GM23338 (cell line): ENCODE data around the gene SNTG2. TPM values are rescaled to one million over a fixed set of nuclear protein-coding genes. Genes with fewer than 3 reads are reported as not detected.

Source experiments
- ATAC-seq: fragments of 200-7000 bp; cut with Tn5 transposase; 3 replicates; pipeline ENCODE4 v1.9.1; 2020
- DNase-seq: peaks from one replicate; pipeline ENCODE4 v3.0.0-alpha.2; 2015; ENCODE audit warnings: low spot score
- H2AFZ ChIP-seq: fragments of 200-600 bp; sonication (generic); 2 replicates; pipeline ENCODE4 v1.8.0; 2016; ENCODE audit warnings: antibody characterized with exemption, mild to moderate bottlenecking, moderate library complexity
- H3F3A ChIP-seq: fragments of 200-600 bp; sonication (generic); replicated peaks from 2 replicates; pipeline ENCODE4 v1.8.0; 2017; ENCODE audit warnings: antibody characterized with exemption, mixed run types, low read depth
- H3K27ac ChIP-seq: fragments of 200-600 bp; sonication (generic); 2 replicates; pipeline ENCODE4 v1.6.1; 2016; ENCODE audit warnings: low read depth
- H3K27me3 ChIP-seq: fragments of 200-600 bp; sonication (generic); 2 replicates; pipeline ENCODE4 v1.8.0; 2016; ENCODE audit warnings: mild to moderate bottlenecking, mixed run types, moderate library complexity; ENCODE audit not compliant: insufficient read depth
- H3K36me3 ChIP-seq: fragments of 200-600 bp; sonication (generic); 2 replicates; pipeline ENCODE4 v1.8.0; 2016; ENCODE audit warnings: mild to moderate bottlenecking; ENCODE audit not compliant: insufficient read depth
- H3K4me1 ChIP-seq: fragments of 200-600 bp; sonication (generic); 2 replicates; pipeline ENCODE4 v1.8.0; 2016; ENCODE audit warnings: mild to moderate bottlenecking, moderate library complexity; ENCODE audit not compliant: insufficient read depth
- H3K4me2 ChIP-seq: fragments of 200-600 bp; sonication (generic); 2 replicates; pipeline ENCODE4 v1.7.1; 2017; ENCODE audit warnings: mixed run types
- H3K4me3 ChIP-seq: fragments of 200-600 bp; sonication (generic); 2 replicates; pipeline ENCODE4 v1.6.1; 2016; ENCODE audit warnings: mixed run types
- H3K79me2 ChIP-seq: fragments of 200-600 bp; sonication (generic); replicated peaks from 2 replicates; pipeline ENCODE4 v1.8.0; 2017; ENCODE audit warnings: mild to moderate bottlenecking; ENCODE audit not compliant: insufficient read depth
- H3K9me2 ChIP-seq: fragments of 200-600 bp; sonication (generic); 2 replicates; pipeline ENCODE4 v1.8.0; 2017; ENCODE audit not compliant: insufficient read depth
- H4K20me1 ChIP-seq: fragments of 200-600 bp; sonication (generic); replicated peaks from 2 replicates; pipeline ENCODE4 v1.8.0; 2017; ENCODE audit warnings: mild to moderate bottlenecking; ENCODE audit not compliant: insufficient read depth
- H3K27ac Mint-ChIP-seq: 2 replicates; pipeline ENCODE4 v1.8.0; 2020; ENCODE audit warnings: inconsistent platforms, mild to moderate bottlenecking, moderate library complexity, mixed read lengths
- H3K27me3 Mint-ChIP-seq: 3 replicates; pipeline ENCODE4 v1.8.0; 2022; ENCODE audit warnings: low read depth, mild to moderate bottlenecking, moderate library complexity, mixed read lengths, inconsistent platforms; ENCODE audit not compliant: insufficient read depth, poor library complexity
- H3K36me3 Mint-ChIP-seq: 3 replicates; pipeline ENCODE4 v1.8.0; 2021; ENCODE audit warnings: low read depth, mild to moderate bottlenecking, inconsistent platforms, moderate library complexity, mixed read lengths
- H3K4me1 Mint-ChIP-seq: 3 replicates; pipeline ENCODE4 v1.8.0; 2020; ENCODE audit warnings: mild to moderate bottlenecking, inconsistent platforms, mixed read lengths
- H3K4me3 Mint-ChIP-seq: 3 replicates; pipeline ENCODE4 v1.8.0; 2021; ENCODE audit warnings: moderate library complexity, mild to moderate bottlenecking, inconsistent platforms, mixed read lengths
- H3K9me3 Mint-ChIP-seq: 3 replicates; pipeline ENCODE4 v1.8.0; 2020; ENCODE audit warnings: moderate library complexity, mild to moderate bottlenecking, inconsistent platforms, mixed read lengths
- CREB1 ChIP-seq: fragments of 250-450 bp; sonication (Bioruptor Pico); IDR thresholded peaks from 2 replicates; pipeline ENCODE4 v1.5.0; 2020; ENCODE audit warnings: low read depth, mild to moderate bottlenecking, moderate library complexity
- EZH2 ChIP-seq: fragments of 200-600 bp; sonication (generic); IDR thresholded peaks from one replicate; pipeline ENCODE4 v1.8.0; 2017; ENCODE audit warnings: antibody characterized with exemption, mild to moderate bottlenecking, low read depth; ENCODE audit not compliant: unreplicated experiment
- EZH2phosphoT487 ChIP-seq: fragments of 200-600 bp; sonication (generic); IDR thresholded peaks from one replicate; pipeline ENCODE4 v1.8.1; 2018; ENCODE audit warnings: antibody characterized with exemption; ENCODE audit not compliant: unreplicated experiment
- JUNB ChIP-seq: IDR thresholded peaks from one replicate; pipeline ENCODE4 v1.6.1; 2016; ENCODE audit warnings: antibody characterized with exemption; ENCODE audit not compliant: unreplicated experiment
- NANOG ChIP-seq: IDR thresholded peaks from 2 replicates; pipeline ENCODE4 v1.6.1; 2016; ENCODE audit warnings: antibody characterized with exemption, borderline replicate concordance
- POLR2AphosphoS5 ChIP-seq: IDR thresholded peaks from 2 replicates; pipeline ENCODE4 v1.6.1; 2016; ENCODE audit warnings: antibody characterized with exemption, low read depth
- ZNF114 ChIP-seq: fragments of 250-450 bp; sonication (Bioruptor Pico); IDR thresholded peaks from 2 replicates; pipeline ENCODE4 v1.5.0; 2020; ENCODE audit warnings: mild to moderate bottlenecking, moderate library complexity
- ZNF331 ChIP-seq: fragments of 250-450 bp; sonication (Bioruptor Pico); IDR thresholded peaks from 2 replicates; pipeline ENCODE4 v1.5.0; 2020; ENCODE audit warnings: low read depth, mild to moderate bottlenecking, moderate library complexity
- polyA plus RNA-seq: library from polyadenylated mRNA; unstranded; fragments of >200 nt; fragmentation: Nextera tagmentation; extraction: Ambion mirVana; gene quantifications from 2 replicates; pipeline ENCODE4 v1.2.1, GENCODE V29; 2016
- total RNA-seq: library from RNA; depleted of rRNA; stranded (reverse); fragments of >200 nt; shearing (Covaris generic); gene quantifications from 2 replicates; pipeline ENCODE4 v1.2.3, GENCODE V29; 2014
- TF ChIP-seq, protein P1 (sequence below), 2 experiments: fragments of 200-600 bp in 1 of 2; sonication (generic) in 1 of 2; conservative IDR thresholded peaks; 2 replicates each; pipeline versions ENCODE4 v1.5.1 to v1.6.1; 2016 to 2017; ENCODE audit warnings: antibody characterized with exemption in 2 of 2, low read depth in 2 of 2, mild to moderate bottlenecking in 2 of 2, moderate library complexity in 1 of 2
- TF ChIP-seq, protein P2 (sequence below): IDR thresholded peaks from one replicate; pipeline ENCODE4 v1.6.1; 2018; ENCODE audit warnings: antibody characterized with exemption; ENCODE audit not compliant: unreplicated experiment
- TF ChIP-seq, protein P3 (sequence below): IDR thresholded peaks from 2 replicates; pipeline ENCODE4 v1.6.1; 2016; ENCODE audit warnings: antibody characterized with exemption

SNTG2 gene
- total and polyA plus RNA-seq, 2 experiments from 2014 or later, result 27.5 to 60.4 TPM

DNA sequence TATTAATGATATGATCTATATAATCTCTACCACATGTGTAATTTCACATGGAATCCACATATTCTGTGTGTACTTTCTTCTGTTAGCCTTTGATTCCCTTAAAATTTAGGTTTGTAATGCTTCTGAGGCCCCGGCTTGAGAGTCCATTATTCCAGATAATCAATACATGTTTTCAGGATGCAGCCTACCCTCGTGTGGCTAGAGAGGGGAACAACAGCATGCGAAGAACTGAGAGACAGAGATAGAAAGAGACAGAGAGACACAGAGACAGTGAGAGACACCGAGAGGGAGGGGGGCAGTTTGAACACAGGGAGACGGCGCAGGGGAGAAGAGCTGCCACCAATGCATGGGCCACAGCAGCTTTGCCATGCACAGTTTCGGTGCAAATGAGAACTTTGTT is 185.4 kb downstream of the SNTG2 start:
- peaks cover 5% of the 10 kb centered on the region; the same call in 2 of the 3 replicates for H3K36me3 Mint-ChIP-seq
- Histone ChIP-seq H3K4me1 (no peaks in the 10 kb centered on the region), H3K4me2 (no peak overlapping the region), H3K4me3 (no peak overlapping the region), H3K36me3 (no peaks in the 10 kb centered on the region), H3K79me2 (no peaks in the 10 kb centered on the region), H4K20me1 (0 out of 2 replicates have a peak, but pooled peaks cover 10% of the 10 kb centered on the region), H3K27me3 (no peaks in the 10 kb centered on the region), H3F3A (no peaks in the 10 kb centered on the region), H3K27ac (no peak overlapping the region), H3K9me2 (no peaks in the 10 kb centered on the region), H2AFZ (no peak overlapping the region)
- no peak overlapping the region for H3K27ac Mint-ChIP-seq
- H3K4me1 Mint-ChIP-seq, result no peaks in the 10 kb centered on the region
- H3K27me3 Mint-ChIP-seq, result peaks cover 16% of the 10 kb centered on the region
- no peaks in the 10 kb centered on the region; the same call in 2 of the 3 replicates for H3K9me3 Mint-ChIP-seq
- TF ChIP-seq, protein P1, sequence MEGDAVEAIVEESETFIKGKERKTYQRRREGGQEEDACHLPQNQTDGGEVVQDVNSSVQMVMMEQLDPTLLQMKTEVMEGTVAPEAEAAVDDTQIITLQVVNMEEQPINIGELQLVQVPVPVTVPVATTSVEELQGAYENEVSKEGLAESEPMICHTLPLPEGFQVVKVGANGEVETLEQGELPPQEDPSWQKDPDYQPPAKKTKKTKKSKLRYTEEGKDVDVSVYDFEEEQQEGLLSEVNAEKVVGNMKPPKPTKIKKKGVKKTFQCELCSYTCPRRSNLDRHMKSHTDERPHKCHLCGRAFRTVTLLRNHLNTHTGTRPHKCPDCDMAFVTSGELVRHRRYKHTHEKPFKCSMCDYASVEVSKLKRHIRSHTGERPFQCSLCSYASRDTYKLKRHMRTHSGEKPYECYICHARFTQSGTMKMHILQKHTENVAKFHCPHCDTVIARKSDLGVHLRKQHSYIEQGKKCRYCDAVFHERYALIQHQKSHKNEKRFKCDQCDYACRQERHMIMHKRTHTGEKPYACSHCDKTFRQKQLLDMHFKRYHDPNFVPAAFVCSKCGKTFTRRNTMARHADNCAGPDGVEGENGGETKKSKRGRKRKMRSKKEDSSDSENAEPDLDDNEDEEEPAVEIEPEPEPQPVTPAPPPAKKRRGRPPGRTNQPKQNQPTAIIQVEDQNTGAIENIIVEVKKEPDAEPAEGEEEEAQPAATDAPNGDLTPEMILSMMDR (conservative IDR thresholded peaks at IDR 0.05; ENCODE audit: low read depth in 2 of 2), result peak; percentile 71 to 77
- no peak for TF ChIP-seq ZNF331 (CRISPR knock-in tag)
- TF ChIP-seq, protein P2, sequence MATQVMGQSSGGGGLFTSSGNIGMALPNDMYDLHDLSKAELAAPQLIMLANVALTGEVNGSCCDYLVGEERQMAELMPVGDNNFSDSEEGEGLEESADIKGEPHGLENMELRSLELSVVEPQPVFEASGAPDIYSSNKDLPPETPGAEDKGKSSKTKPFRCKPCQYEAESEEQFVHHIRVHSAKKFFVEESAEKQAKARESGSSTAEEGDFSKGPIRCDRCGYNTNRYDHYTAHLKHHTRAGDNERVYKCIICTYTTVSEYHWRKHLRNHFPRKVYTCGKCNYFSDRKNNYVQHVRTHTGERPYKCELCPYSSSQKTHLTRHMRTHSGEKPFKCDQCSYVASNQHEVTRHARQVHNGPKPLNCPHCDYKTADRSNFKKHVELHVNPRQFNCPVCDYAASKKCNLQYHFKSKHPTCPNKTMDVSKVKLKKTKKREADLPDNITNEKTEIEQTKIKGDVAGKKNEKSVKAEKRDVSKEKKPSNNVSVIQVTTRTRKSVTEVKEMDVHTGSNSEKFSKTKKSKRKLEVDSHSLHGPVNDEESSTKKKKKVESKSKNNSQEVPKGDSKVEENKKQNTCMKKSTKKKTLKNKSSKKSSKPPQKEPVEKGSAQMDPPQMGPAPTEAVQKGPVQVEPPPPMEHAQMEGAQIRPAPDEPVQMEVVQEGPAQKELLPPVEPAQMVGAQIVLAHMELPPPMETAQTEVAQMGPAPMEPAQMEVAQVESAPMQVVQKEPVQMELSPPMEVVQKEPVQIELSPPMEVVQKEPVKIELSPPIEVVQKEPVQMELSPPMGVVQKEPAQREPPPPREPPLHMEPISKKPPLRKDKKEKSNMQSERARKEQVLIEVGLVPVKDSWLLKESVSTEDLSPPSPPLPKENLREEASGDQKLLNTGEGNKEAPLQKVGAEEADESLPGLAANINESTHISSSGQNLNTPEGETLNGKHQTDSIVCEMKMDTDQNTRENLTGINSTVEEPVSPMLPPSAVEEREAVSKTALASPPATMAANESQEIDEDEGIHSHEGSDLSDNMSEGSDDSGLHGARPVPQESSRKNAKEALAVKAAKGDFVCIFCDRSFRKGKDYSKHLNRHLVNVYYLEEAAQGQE, result no peak
- H3K4me3 Mint-ChIP-seq, result no peak overlapping the region
- DNase-seq (peak; percentile 64), ATAC-seq (peak; percentile 32)

DNA sequence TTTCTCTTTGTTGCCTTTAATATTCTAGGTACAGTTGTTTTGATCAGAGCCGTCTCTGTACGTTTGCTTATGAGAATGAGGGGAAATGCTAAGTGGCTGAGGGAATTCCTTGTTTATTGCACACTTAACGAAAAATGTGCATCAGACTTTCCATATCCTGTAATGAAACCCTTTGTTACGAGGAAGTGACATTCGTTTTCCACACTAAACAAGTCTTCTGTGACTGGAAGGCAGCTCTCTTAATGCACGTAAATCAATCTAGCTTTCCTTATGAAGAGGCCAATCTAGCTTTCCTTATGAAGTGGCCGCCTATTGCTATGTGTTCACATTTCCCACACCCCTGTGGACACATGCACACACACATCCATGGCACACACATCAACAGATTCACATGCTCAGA is 186.2 kb downstream of the SNTG2 start:
- no peaks in the 10 kb centered on the region for H3K27me3 ChIP-seq
- H3K4me3 ChIP-seq, result no peak overlapping the region
- H3K4me1 ChIP-seq, result no peaks in the 10 kb centered on the region
- Mint-ChIP-seq H3K4me1 (no peaks in the 10 kb centered on the region), H3K27me3 (peaks cover 12% of the 10 kb centered on the region), H3K27ac (no peak overlapping the region), H3K4me3 (no peak overlapping the region), H3K9me3 (no peaks in the 10 kb centered on the region; the same call in 2 of the 3 replicates), H3K36me3 (peaks cover 10% of the 10 kb centered on the region)
- 0 out of 2 replicates have a peak, but pooled peaks cover 13% of the 10 kb centered on the region for H4K20me1 ChIP-seq
- no peaks in the 10 kb centered on the region for H3K79me2 ChIP-seq
- H3K4me2 ChIP-seq, result no peak overlapping the region
- H3K27ac ChIP-seq, result no peak overlapping the region
- TF ChIP-seq POLR2AphosphoS5 (no peak), ZNF114 (CRISPR knock-in tag) (no peak), JUNB (no peak), EZH2phosphoT487 (no peak), EZH2 (no peak), ZNF331 (CRISPR knock-in tag) (no peak), CREB1 (CRISPR knock-in tag) (no peak), NANOG (no peak)
- TF ChIP-seq, protein P3, sequence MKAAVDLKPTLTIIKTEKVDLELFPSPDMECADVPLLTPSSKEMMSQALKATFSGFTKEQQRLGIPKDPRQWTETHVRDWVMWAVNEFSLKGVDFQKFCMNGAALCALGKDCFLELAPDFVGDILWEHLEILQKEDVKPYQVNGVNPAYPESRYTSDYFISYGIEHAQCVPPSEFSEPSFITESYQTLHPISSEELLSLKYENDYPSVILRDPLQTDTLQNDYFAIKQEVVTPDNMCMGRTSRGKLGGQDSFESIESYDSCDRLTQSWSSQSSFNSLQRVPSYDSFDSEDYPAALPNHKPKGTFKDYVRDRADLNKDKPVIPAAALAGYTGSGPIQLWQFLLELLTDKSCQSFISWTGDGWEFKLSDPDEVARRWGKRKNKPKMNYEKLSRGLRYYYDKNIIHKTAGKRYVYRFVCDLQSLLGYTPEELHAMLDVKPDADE, result no peak
- TF ChIP-seq, protein P2, result no peak
- DNase-seq, result no peak
- no peak for ATAC-seq
- no peak overlapping the region for H2AFZ ChIP-seq
- no peaks in the 10 kb centered on the region for H3K36me3 ChIP-seq
- H3F3A ChIP-seq, result no peaks in the 10 kb centered on the region
- H3K9me2 ChIP-seq, result no peaks in the 10 kb centered on the region
